HCT116 (cell line): ENCODE data around the gene SHCBP1. TPM values are rescaled to one million over a fixed set of nuclear protein-coding genes. Genes with fewer than 3 reads are reported as not detected.

ENCODE experiments used
- ATAC-seq: fragments of 200-7000 bp; cut with Tn5 transposase; 2 replicates; pipeline ENCODE4 v1.9.1; 2020; ENCODE audit warnings: mild to moderate bottlenecking, moderate library complexity
- BruUV-seq: library from RNA; stranded (reverse); fragments of 400-500 nt; replicated peaks from 2 replicates; lab custom pipeline; 2021; lab: Mats Ljungman, UMichigan
- CTCF ChIA-PET: fragments of 300-600 bp; sonication (Branson Sonifier 250); formaldehyde crosslinking; loops from one replicate; lab custom pipeline; 2021; ENCODE audit warnings: antibody characterized with exemption; lab: Charles Lee
- POLR2A ChIA-PET: fragments of 300-600, 350-600 bp; sonication (Branson Sonifier 250); formaldehyde crosslinking; loops from one replicate; lab custom pipeline; 2021; ENCODE audit warnings: antibody characterized with exemption; lab: Charles Lee
- RAD21 ChIA-PET, 2 experiments: fragments of 300-600 bp; sonication (Branson Sonifier 250); formaldehyde crosslinking; loops; one replicate each; lab custom pipeline; 2023; ENCODE audit warnings: low total read pairs in 2 of 2; ENCODE audit not compliant: uncharacterized antibody in 2 of 2, unreplicated experiment in 2 of 2, low non-redundant PET in 1 of 2; lab: Charles Lee
- DNase-seq: peaks from one replicate; pipeline ENCODE4 v3.0.0-alpha.2; 2010; ENCODE audit warnings: low read depth, low spot score
- H2AFZ ChIP-seq: fragments of 200-600 bp; shearing (Covaris generic), sonication (generic); 2 replicates; pipeline ENCODE4 v1.6.1; 2017; ENCODE audit warnings: low read depth, mixed run types, mixed read lengths, antibody characterized with exemption, low read length; ENCODE audit not compliant: poor library complexity, severe bottlenecking
- H3K27ac ChIP-seq: 2 replicates; pipeline ENCODE4 v1.5.1; 2012; ENCODE audit warnings: low read depth, low read length
- H3K27me3 ChIP-seq: fragments of 200-600 bp; sonication (generic); 2 replicates; pipeline ENCODE4 v1.6.1; 2016; ENCODE audit warnings: mixed run types, low read length, mixed read lengths; ENCODE audit not compliant: insufficient read depth
- H3K36me3 ChIP-seq, 2 experiments: fragments of 200-500 bp in 1 of 2; fragments of 200-600 bp in 1 of 2; sonication (Bioruptor generic) in 1 of 2; sonication (generic) in 1 of 2; 2 replicates each; pipeline versions ENCODE4 v1.5.1 to v1.6.1; 2014 to 2016; ENCODE audit warnings: low read length in 2 of 2, inconsistent platforms in 1 of 2, mixed read lengths in 1 of 2, mixed run types in 1 of 2; ENCODE audit not compliant: insufficient read depth in 2 of 2, control insufficient read depth in 1 of 2
- H3K4me1 ChIP-seq, 2 experiments: fragments of 200-600 bp in 1 of 2; sonication (generic) in 1 of 2; 2 replicates each; pipeline versions ENCODE4 v1.5.1 to v1.6.1; 2012 to 2017; ENCODE audit warnings: low read length in 2 of 2, inconsistent platforms in 1 of 2, mild to moderate bottlenecking in 1 of 2, mixed read lengths in 1 of 2, mixed run types in 1 of 2, moderate library complexity in 1 of 2; ENCODE audit not compliant: insufficient read depth in 2 of 2, control insufficient read depth in 1 of 2
- H3K4me2 ChIP-seq: fragments of 200-600 bp; sonication (generic); 2 replicates; pipeline ENCODE4 v1.6.1; 2017; ENCODE audit warnings: mixed run types, low read length, mixed read lengths
- H3K4me3 ChIP-seq, 2 experiments: fragments of 200-600 bp in 1 of 2; sonication (generic) in 1 of 2; replicated peaks in 1 of 2; 2 replicates each; pipeline ENCODE4 v1.5.1; 2011 to 2016; ENCODE audit warnings: low read length in 2 of 2, control low read depth in 1 of 2, low read depth in 1 of 2, mild to moderate bottlenecking in 1 of 2, mixed read lengths in 1 of 2, mixed run types in 1 of 2
- H3K79me2 ChIP-seq: fragments of 200-600 bp; sonication (generic); 2 replicates; pipeline ENCODE4 v1.6.1; 2017; ENCODE audit warnings: mild to moderate bottlenecking, mixed run types, low read length, moderate library complexity, mixed read lengths; ENCODE audit not compliant: insufficient read depth
- H3K9ac ChIP-seq: fragments of 200-600 bp; sonication (generic); 2 replicates; pipeline ENCODE4 v1.6.1; 2016; ENCODE audit warnings: low read length, mixed read lengths
- H3K9me2 ChIP-seq: fragments of 200-600 bp; sonication (generic), shearing (Covaris generic); 2 replicates; pipeline ENCODE4 v1.6.1; 2017; ENCODE audit warnings: mixed run types, mild to moderate bottlenecking, moderate library complexity; ENCODE audit not compliant: insufficient read depth
- H3K9me3 ChIP-seq, 2 experiments: fragments of 200-500 bp in 1 of 2; fragments of 200-600 bp in 1 of 2; sonication (Bioruptor generic) in 1 of 2; sonication (generic) in 1 of 2; 2 replicates each; pipeline ENCODE4 v1.6.1; 2014 to 2017; ENCODE audit warnings: low read length in 2 of 2, mixed read lengths in 2 of 2, inconsistent platforms in 1 of 2, low read depth in 1 of 2, mild to moderate bottlenecking in 1 of 2, mixed run types in 1 of 2, moderate library complexity in 1 of 2; ENCODE audit not compliant: control insufficient read depth in 1 of 2, insufficient read depth in 1 of 2
- H4K20me1 ChIP-seq: fragments of 200-600 bp; sonication (generic), shearing (Covaris generic); 2 replicates; pipeline ENCODE4 v1.6.1; 2017; ENCODE audit warnings: mixed run types, mild to moderate bottlenecking, moderate library complexity; ENCODE audit not compliant: insufficient read depth
- ATF3 ChIP-seq: IDR thresholded peaks from 2 replicates; pipeline ENCODE4 v1.6.1; 2012
- CBX3 ChIP-seq: IDR thresholded peaks from 2 replicates; pipeline ENCODE4 v1.6.1; 2012; ENCODE audit warnings: low read depth
- CTCF ChIP-seq, 3 experiments: fragments of 200-600 bp in 1 of 3; sonication (generic) in 1 of 3; IDR thresholded peaks in 2 of 3; conservative IDR thresholded peaks in 1 of 3; 2 replicates each; pipeline ENCODE4 v1.5.1; 2012 to 2017; ENCODE audit warnings: low read depth in 2 of 3, low read length in 2 of 3, antibody characterized with exemption in 1 of 3, borderline replicate concordance in 1 of 3, control low read depth in 1 of 3, mild to moderate bottlenecking in 1 of 3, mixed read lengths in 1 of 3, mixed run types in 1 of 3, moderate library complexity in 1 of 3; ENCODE audit not compliant: insufficient read depth in 1 of 3
- EGR1 ChIP-seq: IDR thresholded peaks from 2 replicates; pipeline ENCODE4 v1.6.1; 2012; ENCODE audit warnings: low read depth
- EZH2 ChIP-seq: fragments of 200-600 bp; sonication (generic); IDR thresholded peaks from 2 replicates; pipeline ENCODE4 v1.6.1; 2017; ENCODE audit warnings: antibody characterized with exemption, mixed run types
- FOSL1 ChIP-seq: IDR thresholded peaks from 2 replicates; pipeline ENCODE4 v1.6.1; 2012; ENCODE audit warnings: low read depth
- JUND ChIP-seq: IDR thresholded peaks from 2 replicates; pipeline ENCODE4 v1.6.1; 2012
- MAX ChIP-seq: IDR thresholded peaks from 2 replicates; pipeline ENCODE4 v1.6.1; 2012
- POLR2A ChIP-seq: IDR thresholded peaks from 2 replicates; pipeline ENCODE4 v1.7.0; 2011; ENCODE audit warnings: borderline replicate concordance; ENCODE audit not compliant: insufficient read depth, insufficient read length; ENCODE audit errors: extremely low read depth
- RAD21 ChIP-seq: IDR thresholded peaks from 2 replicates; pipeline ENCODE4 v1.6.1; 2012; ENCODE audit warnings: low read depth, mild to moderate bottlenecking
- REST ChIP-seq: IDR thresholded peaks from 2 replicates; pipeline ENCODE4 v1.6.1; 2012; ENCODE audit warnings: low read depth
- SIN3A ChIP-seq: IDR thresholded peaks from 2 replicates; pipeline ENCODE4 v1.6.1; 2012; ENCODE audit warnings: low read depth
- SP1 ChIP-seq: IDR thresholded peaks from 2 replicates; pipeline ENCODE4 v1.6.1; 2012; ENCODE audit warnings: low read depth
- SRF ChIP-seq: IDR thresholded peaks from 2 replicates; pipeline ENCODE4 v1.6.1; 2012; ENCODE audit warnings: low read depth
- TCF7L2 ChIP-seq: IDR thresholded peaks from 2 replicates; pipeline ENCODE4 v1.7.0; 2011; ENCODE audit warnings: borderline replicate concordance, inconsistent platforms; ENCODE audit not compliant: insufficient read depth, insufficient read length; ENCODE audit errors: extremely low read depth
- YY1 ChIP-seq: IDR thresholded peaks from 2 replicates; pipeline ENCODE4 v1.6.1; 2011; ENCODE audit warnings: low read length, low read depth, moderate library complexity, mild to moderate bottlenecking; ENCODE audit not compliant: insufficient replicate concordance; ENCODE audit errors: extremely low read depth
- ZFX ChIP-seq: fragments of 450-650 bp; IDR thresholded peaks from 2 replicates; pipeline ENCODE4 v1.6.1; 2017
- ZNF274 ChIP-seq: fragments of 200-500 bp; sonication (Bioruptor generic); IDR thresholded peaks from 2 replicates; pipeline ENCODE4 v1.6.1; 2014; ENCODE audit warnings: mild to moderate bottlenecking, low read depth, low read length, inconsistent platforms
- intact Hi-C: fragments of 100-400 bp; cut with micrococcal nuclease; formaldehyde crosslinking; loops from 2 replicates; pipeline ENCODE4 v1.10.0; 2022
- total RNA-seq: library from RNA; stranded (reverse); gene quantifications from one replicate; pipeline ENCODE4 v1.2.1, GENCODE V29; 2021; ENCODE audit not compliant: unreplicated experiment

The SHCBP1 gene
- total RNA-seq, 1 experiment from 2014 or later, result 33.3 TPM

GRCh38 chr16:46651305-46651704 is 30.1 kb upstream of the SHCBP1 start:
- no peaks in the 10 kb centered on the region for H3K9me3 ChIP-seq
- ChIA-PET POLR2A (no interaction called here), CTCF (no interaction called here), RAD21 (no interaction called here)
- no peak overlapping the region for H3K4me2 ChIP-seq
- intact Hi-C loops, result no loop called here
- no peak overlapping the region for H3K9ac ChIP-seq
- no peak for TF ChIP-seq FOSL1
- TF ChIP-seq RAD21, result no peak
- TF ChIP-seq ZNF274, result no peak
- TF ChIP-seq ATF3, result no peak
- no peak for TF ChIP-seq REST
- no peak for TF ChIP-seq EGR1
- TF ChIP-seq EZH2, result no peak
- no peak for TF ChIP-seq TCF7L2
- no peak for TF ChIP-seq SP1
- no peak for TF ChIP-seq SIN3A
- TF ChIP-seq MAX, result no peak
- no peak for TF ChIP-seq CBX3
- no peak for TF ChIP-seq CTCF (IDR thresholded peaks at IDR 0.05 in 2 of 3, conservative IDR thresholded peaks at IDR 0.05 in 1 of 3; ENCODE audit: borderline replicate concordance in 1 of 3, insufficient read depth in 1 of 3, low read depth in 2 of 3, low read length in 2 of 3)
- TF ChIP-seq YY1, result no peak
- TF ChIP-seq ZFX, result no peak
- TF ChIP-seq SRF, result no peak
- TF ChIP-seq JUND, result no peak
- TF ChIP-seq POLR2A, result no peak
- H3K27ac ChIP-seq, result no peak overlapping the region
- ATAC-seq (no peak), DNase-seq (no peak)
- no peaks in the 10 kb centered on the region for H3K79me2 ChIP-seq
- H3K4me3 ChIP-seq, result no peak overlapping the region
- no peaks in the 10 kb centered on the region for H3K4me1 ChIP-seq
- no TSS peak for BruUV-seq
- no peak overlapping the region for H2AFZ ChIP-seq
- no peaks in the 10 kb centered on the region for H3K9me2 ChIP-seq
- H3K36me3 ChIP-seq, result no peaks in the 10 kb centered on the region
- no peaks in the 10 kb centered on the region for H4K20me1 ChIP-seq
- no peaks in the 10 kb centered on the region for H3K27me3 ChIP-seq
